NCI-H1105 treated with DMSO at 0.1 percent for 48 hours (cell line): ENCODE data around the gene NNT.
"Not testable (repeated sequence)": the region's sequence is repeated elsewhere in the genome, so short reads cannot be mapped to it uniquely, and the experiment has no call there.

Source experiments
- DNase-seq: peaks from one replicate; lab custom pipeline; 2025; lab: John Stamatoyannopoulos, UW

The NNT gene

DNA sequence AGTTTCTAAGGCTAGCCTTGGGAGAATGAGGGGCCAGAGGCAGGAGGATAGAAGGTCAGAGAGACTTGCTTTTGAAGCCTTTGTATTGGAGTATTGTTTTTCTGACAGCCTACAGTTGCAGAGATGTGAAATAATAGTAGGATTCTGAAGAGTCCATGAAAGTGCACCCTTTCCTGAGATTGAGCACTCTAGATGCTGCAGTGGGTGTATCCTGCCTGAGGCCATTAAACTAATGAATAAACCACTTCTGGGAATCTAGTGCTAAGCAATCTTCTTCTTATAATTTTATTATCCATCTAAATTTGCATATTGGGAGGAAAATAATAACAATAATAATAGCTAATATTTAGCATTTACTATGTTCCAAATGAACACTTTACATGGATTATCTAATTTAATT lies 19.3 kb upstream of the NNT start:
- no peak for DNase-seq

DNA sequence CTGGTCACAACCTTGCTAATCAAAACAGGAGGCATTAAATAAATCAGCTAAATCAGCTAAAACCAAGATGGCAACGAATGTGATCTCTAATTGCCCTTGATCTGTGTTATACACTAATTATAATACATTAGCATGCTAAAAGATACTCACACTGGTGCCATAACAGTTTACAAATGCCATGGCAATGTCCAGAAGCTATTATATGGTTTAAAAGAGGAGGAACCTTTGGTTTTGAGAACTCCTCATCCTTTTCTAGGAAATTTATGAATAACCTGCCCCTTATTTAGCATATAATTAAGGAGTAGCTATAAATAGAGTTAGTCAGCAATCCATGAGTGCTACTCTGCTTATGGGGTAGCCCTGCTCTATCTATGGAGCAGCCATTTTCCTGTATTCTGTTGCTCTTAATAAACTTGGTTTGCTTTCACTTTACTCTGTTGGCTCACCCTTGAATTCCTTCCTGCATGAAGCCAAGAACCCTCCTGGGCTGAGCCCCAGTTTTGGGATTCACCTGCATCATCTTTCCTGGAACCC lies 18.7 kb upstream of the NNT start:
- DNase-seq: no peak

DNA sequence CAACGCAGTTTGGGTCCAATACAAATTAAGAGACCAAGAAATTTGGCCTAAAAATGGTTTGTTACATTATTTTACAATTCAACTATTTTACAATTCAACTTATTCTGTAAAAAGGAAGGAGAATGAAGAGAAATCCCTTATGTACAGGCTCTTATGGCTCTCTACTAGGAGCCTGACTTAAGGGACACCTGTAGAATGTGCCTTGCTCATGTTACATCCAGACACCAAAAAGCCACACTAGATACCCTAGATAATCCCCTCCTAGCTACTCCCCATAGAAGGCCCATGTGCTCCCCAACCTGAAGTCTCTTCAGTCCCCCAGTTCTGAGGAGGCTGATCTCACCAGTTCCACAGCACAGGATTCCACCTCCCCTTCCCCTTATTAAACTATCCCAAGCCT lies 14.1 kb upstream of the NNT start:
- no peak for DNase-seq

DNA sequence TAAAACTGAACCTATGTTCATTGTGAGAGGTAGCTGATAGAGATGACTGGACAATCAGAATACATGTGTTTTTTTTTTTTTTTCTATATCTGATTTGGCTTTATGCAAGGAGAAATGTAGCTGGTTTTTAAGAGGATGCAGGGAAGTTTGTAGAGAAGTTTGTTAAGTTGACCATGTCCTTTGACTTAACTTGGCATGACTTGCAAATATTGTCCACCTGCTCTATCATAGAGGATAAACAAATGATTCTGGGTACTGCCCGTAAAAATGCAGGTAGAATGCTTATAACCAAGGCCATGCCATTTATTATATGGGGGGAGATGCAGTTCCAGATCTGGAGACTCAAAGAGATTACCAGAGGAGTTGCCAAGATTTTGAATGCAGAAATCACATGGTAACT lies 13.7 kb upstream of the NNT start:
- no peak for DNase-seq

DNA sequence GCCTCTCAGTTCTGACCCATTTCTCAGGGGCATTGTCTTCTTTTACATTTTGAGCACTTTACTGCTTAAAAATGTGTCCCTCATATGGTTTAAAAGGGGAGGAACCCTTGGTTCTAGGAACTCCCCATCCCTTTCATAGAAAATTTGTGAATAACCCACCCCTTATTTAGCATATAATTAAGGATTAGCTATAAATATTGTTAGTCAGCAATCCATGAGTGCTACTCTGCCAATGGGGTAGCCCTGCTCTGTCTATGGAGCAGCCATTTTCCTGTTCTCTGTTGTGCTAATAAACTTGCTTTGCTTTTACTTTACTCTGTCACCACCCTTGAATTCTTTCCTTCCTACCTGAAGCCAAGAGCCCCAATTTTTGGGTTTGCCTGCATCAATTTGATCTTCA lies 12.3 kb upstream of the NNT start:
- DNase-seq: no peak

DNA sequence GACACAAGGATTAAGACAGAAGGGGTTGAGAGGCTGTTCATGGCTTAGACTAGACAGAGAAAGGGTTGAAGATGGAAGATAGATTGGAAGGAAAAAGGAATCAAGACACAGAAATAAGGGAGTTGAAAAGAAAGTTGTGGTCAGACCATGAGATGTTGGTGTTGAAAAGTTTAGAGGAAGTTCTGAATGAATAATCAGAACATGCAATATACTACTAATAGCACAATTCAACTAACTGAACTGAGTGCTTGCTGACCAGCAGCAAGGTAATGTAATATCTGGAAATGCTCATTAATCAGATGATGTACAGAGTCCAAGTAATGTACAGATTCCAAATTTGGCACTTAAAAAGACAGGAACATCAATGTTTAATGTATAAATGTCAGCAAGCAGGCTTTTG lies 10.6 kb upstream of the NNT start:
- DNase-seq: no peak

DNA sequence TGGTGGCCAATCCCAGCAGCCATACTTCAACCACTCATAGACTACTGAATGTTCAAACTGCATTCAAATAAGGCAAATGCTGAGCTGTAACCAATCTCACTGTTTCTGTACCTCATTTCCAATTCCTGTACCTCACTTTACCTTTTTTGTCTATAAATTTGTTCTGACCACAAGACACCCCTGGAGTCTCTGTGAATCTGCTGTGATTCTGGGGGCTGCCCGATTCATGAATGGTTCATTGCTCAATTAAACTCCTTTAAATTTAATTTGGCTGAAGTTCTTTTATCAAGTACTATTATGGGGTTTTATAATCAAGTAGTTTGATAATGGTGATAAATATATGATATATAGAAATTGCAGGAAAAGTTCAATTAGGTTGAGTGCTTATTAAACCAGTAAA lies 4.1 kb upstream of the NNT start:
- not testable (repeated sequence) for DNase-seq

DNA sequence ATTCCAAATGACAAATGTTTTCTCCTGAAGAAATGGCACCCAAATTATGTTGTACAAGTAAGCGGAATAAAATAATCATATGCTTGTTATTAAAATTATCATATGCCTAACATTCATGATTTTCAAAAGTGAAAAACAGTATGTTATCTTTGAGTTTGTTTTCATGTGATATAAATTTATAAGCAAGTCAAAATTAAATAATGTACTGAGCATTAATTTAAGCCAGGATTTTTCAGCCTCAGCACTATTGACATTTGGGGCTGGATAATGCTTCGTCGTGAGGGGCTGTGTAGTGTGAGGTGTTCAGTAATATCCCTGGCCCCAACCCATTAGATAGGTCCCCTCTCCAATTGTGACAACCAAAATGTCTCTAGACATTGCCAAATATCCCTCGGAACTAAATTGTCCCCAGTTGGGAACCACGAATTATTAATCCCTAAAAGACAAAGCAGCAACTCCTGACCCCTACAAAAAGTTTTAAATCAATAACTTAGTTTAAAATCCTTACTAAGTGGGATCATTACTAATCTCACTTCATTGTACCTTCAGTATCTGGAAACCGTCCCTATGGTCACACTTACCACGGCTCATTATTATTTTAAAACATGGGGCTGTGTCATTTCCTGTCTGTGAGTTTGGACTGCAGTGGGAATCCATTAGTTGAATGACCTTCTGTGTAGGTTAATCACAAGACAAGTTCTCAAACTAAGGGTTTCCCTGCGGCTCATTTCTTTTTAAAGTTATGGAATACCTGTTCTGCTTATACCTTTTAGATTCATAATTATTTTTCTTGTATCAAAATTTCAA lies 1.3 kb upstream of the NNT start:
- DNase-seq: peak; percentile 26

DNA sequence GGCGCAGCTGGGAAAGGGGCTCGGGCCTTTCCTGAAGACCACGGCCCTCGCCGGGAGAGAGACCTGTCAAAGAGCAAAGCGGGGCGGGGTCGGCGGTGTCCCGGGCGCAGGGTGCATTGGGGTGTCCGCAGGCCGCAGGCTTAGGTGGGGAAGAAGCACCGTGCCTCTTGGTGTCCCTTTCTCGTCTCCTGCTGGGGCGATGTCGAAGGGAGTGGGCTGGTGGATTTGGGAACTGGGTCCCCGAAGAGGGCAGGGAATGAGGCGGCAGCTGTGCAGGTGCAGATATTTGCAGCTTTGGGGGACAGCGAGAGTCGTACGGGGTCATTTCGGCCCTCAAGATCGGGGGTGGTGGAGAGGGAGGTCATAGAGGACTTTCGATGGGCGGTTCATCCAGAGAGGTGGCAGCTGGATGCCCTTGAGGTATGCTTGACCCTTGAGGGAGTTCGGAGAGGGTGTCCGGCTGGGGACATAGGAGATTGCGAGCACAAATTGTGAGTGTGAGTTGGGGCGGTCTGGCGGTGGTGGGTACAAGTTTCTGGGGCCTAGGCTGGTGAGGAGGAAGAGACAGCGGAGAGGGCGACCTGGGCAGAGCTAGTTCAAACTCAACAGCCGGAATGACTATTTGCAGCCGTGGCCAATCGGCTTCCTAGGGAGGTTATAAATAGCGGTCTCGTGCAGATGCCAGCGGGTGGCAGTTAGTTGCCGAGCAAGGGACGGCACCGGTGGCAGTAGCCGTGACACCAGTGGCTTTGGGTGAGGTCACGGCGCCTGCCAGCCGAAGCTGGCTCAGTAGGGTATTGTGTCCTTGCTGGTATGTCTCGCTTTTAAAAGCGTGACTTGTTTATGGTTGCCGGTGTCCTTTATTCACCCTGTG lies 601 bp downstream of the NNT start:
- DNase-seq: peak; percentile 80

DNA sequence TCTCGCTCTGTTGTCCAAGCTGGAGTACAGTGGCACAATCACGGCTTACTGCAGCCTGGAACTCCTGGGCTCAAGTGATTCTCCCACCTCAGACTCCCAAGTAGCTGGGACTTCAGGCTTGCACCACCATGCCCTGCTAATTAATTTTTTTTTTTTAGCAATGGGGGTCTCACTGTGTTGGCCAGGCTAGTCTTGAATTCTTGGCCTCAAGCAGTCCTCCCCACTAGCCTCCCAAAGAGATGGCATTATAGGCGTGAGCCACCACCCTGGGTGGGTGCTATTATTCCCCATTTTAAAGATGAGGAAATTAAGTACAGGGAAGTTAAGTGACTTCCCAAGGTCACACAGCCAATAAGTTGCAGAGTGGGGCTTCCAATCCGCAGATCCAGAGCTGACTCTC lies 1.7 kb downstream of the NNT start:
- DNase-seq: no peak

DNA sequence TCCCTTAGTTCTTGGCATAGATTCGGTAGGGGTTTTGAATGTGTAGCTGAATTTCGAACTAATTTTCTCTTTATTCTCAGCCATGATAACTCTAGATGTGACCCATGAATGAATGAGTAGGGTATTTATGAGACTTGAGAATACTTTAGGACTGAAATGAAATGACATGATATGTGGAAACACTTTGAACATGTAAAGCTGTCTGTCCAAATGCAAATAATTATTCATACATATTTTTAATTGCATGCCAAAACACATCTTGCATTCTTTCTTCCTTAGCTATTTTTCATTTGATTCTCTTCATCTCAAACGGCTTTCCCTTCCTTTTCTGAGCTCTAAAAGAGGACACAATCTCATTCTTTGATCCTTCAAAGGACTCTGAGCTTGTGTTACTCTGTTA lies 3.4 kb downstream of the NNT start:
- no peak for DNase-seq

DNA sequence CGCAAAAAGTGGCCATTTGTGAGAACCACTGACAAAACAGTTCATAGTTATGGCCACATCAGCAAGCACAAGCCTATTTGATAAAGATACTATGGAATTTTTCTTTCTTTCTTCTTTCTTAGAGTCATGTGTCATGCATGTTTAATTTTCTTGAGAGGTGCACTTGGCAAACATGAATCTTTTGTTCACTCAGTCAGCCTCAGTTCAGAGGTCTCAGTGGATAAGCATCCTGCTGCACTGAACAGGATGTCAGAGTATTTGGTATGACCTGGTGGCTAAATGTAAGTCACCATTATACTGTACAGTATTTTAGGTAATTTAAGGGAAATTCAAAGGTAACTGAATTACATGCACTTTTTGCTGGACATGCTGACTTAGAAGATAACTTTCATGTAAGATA lies 5.4 kb downstream of the NNT start:
- DNase-seq: no peak

DNA sequence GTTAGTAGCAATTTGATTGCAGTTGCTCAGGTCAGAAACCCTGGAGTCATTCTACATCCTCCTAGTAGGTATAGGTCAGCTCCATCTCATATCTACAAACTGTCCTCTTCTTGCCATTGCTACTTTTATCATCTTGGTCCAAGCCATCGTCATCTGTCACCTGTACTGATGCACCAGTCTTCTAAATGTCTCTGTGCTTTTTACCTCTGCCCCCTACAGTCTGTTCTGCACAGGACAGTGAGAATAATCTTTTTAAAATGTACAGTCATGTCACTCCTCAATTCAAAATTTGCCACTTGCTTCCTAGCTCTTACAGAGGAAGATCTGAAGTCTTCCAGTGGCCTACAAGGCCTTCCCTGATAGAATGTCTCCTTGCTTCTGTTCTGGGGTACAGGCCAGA lies 6.8 kb downstream of the NNT start:
- no peak for DNase-seq

DNA sequence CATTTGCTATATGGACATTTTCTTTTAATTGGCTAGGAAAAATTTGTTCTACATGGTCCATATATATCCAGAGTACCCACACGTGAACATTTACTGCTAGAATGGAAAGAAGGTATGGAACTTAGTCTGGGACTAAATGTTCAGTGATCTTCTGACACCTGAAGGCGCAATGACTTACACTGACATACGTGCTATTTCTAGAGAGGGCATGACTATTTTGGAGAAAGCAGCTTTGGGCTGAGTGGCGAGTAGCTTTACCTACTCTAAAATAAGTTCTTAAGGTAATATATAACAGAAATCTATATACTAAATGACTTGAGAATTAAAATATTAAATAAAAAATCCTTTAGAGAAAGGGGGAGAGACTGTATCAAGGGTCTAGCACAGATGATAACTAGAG lies 10.4 kb downstream of the NNT start:
- no peak for DNase-seq

DNA sequence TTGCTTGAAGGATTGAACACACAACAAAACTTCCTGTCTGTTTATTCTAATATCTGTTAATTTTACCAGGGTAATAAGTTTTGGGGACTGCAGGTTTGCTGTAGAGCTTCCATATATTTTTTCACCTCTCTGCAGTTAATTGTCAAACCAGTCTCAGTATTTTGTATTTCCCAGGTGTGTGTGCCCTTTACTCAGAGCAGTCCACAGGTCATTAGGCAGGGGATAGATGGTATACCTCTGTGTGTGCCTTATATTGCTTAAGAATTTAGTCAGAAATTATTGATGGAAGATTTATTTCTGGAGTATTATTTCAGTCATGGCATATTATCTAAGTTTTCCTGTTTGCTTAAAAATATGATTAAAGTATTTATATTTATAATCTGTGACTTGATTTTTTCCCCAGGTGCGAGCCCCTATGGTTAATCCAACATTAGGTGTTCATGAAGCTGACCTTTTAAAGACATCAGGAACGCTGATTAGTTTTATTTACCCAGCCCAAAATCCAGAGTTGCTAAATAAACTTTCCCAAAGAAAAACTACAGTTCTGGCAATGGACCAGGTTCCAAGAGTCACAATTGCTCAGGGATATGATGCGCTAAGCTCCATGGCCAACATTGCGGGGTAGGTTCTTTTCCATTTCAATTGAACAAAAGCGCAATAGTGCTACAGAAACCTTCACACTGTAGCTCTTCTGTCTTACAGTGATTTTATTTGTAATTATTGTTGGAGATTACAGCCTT lies 12.6 kb downstream of the NNT start:
- no peak for DNase-seq

DNA sequence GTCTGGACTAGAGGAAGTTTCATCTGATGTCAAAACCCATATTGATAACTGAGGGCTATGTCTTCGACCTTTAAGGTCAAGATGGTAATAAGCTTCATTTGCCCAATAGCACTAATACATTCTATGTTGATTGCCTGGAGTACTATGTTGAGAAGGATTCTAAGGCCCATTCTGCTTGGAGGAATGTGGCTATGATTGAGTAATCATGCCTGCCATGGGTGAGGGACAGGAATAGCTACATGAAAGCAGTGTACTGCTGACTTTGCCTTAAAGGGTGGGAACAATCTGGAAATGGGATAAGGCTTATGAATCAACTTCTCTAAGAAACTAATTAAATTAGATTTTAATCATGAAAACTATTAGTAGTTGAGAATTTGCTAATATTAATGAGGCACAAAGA lies 13.6 kb downstream of the NNT start:
- no peak for DNase-seq

DNA sequence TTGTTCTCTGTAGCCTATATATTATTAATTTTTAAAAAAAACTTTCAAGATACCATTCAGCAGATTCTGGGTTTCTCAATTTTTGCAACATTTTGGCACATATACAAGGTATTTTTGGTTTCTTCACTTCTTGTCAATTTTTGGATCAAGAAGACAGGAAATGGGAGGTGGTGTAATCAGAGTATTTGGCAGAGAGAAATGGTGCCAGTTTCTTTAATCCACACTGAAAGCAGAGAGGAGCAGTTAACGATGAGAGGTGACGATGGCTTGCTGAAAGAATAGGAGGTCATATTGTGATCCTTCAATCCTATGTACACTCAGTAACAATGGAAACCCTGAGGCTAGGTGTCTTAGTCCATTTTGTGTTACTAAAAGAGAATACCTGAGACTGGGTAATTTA lies 16.4 kb downstream of the NNT start:
- no peak for DNase-seq

DNA sequence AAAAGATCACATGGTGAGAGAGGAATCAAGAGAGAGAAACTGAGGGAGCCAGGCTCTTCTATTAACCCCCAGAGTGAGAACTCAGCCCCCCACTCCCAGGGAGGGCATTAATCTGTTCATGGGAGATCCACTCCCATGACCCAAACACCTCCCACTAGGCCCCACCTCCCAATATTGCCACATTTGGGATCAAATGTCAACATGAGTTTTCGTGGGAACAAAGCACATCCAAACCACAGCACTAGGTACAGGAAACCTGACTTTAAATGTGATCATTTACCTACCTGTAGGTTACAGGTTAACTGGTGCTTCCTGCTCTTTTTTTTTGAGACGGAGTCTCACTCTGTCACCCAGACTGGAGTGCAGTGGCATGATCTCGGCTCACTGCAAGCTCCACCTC lies 16.9 kb downstream of the NNT start:
- DNase-seq: no peak

DNA sequence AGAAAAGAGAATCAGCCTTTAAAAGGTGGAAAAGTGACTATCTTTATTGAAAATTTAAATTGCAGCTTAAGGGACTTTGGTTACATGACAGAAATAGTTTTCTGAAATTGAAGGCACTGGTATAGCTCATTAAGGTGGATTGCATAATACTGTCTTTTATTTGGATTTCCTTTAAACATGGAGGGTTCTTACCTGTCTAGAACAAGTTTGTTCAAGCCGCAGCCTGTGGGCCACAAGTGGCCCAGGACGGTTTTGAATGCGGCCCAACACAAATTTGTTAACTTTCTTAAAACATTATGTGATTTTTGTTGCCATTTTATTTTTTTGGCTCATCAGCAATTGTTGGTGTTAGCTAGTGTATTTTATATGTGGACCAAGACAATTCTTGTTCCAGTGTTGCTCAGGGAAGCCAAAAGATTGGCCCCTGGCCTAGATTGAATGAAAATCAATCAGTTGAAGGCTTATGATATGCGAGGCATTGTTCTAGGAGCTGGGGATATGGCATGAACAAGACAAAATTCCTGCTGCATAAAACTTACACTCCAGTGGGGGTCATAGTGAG lies 18.0 kb downstream of the NNT start:
- DNase-seq: no peak

DNA sequence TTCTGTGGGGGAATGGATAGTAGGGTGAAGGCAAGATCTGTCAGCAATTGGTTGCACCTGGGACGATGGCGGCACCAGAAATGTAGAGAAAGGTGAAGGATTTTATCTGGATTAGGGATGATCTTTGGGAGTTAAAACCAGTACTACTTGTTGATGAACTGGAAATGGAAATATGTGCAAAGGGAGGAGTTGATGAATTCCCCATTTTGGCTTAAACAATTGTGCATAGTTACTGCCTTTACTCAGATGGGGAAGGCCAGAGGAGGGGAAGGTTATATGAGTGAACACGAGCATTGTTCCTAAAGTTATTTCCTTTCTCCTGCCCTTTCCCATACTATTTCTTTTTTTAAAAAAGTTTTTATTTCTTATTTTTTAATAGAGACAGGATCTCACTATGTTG lies 19.1 kb downstream of the NNT start:
- DNase-seq: no peak

DNA sequence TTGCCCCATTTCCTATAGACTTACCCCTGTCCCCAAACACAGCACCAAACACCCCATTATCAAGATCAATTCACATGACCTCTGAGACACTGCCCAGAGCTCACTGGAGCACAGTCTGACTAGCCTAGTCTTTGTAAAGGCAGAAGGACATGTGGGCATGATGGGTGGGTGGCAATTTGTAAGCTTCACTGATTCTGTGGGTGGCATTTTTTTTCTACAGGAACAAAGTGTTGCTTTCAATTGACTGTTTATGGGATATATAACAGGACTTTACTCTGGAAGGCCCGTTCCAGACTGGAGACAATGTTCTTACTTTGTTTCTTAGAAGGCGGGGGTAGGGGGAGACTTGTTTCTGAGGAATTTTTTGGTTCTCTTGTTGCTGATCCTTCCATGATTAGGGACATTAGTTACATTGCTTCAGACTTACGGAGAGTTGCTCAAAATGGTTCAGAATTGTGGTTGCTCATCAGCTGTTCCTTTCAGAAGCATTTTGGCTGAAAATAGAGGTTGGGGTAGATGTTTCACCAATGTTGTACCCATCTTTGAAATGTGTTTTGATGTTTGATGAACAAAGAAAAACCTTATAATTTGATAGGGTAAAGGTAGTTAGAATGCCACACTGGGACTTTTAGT lies 20.2 kb downstream of the NNT start:
- DNase-seq: no peak

DNA sequence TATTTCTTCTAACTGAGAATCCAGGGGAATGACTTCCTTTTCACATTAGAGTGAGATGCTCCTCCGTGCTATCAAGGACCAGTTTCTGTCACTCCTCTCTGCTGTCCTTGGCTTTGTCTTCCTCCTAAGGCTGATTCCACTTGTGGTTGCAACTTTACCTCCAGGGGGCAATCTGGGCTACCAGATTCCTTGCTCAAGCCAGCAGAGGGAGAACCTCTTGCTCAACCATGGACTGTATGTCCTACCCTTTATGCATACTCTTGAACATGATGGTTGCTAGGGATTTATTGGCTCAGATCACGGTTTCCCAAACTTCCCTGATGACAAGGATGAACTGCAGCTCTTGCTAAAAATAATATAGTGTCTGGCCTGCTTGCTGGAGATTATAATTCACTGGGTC lies 24.0 kb downstream of the NNT start:
- no peak for DNase-seq
